Lung microvascular endothelial cell (primary cell): ENCODE measurements around the gene BBC3. TPM values are rescaled to one million over a fixed set of nuclear protein-coding genes. Genes with fewer than 3 reads are reported as not detected.

ENCODE experiments used
- DNase-seq, 2 donors: peaks; one replicate each; pipeline versions ENCODE4 v3.0.0 to v3.0.0-alpha.2; 2010; ENCODE audit warnings: low read depth in 2 of 2
- total RNA-seq: library from RNA; depleted of rRNA; stranded (reverse); fragments of >200 nt; gene quantifications from 2 replicates; pipeline ENCODE4 v1.2.1, GENCODE V29; 2014

The BBC3 gene
- total RNA-seq, 1 donor from 2014 or later = 16.5 TPM

GRCh38 chr19:47195434-47195833 is 35.6 kb downstream of the BBC3 start:
- DNase-seq = peak; percentile 25 to 29

- DNase-seq = peak; percentile 31 to 90
Measured at GRCh38 chr19:47190167-47190727, 40.8 kb downstream of the BBC3 start.

- DNase-seq = no peak
Measured at GRCh38 chr19:47188507-47189033, 42.4 kb downstream of the BBC3 start.

- DNase-seq = no peak
Measured at GRCh38 chr19:47187797-47188196, 43.2 kb downstream of the BBC3 start.

- no peak for DNase-seq
Measured at GRCh38 chr19:47187335-47187655, 43.7 kb downstream of the BBC3 start.

- DNase-seq = no peak
Measured at GRCh38 chr19:47186446-47187334, 44.3 kb downstream of the BBC3 start.

- DNase-seq = no peak
Measured at GRCh38 chr19:47183601-47184000, 47.4 kb downstream of the BBC3 start.

- DNase-seq = peak in 1 of 2 donors; percentile 40
Measured at GRCh38 chr19:47179653-47180310, 51.2 kb downstream of the BBC3 start.

- DNase-seq = peak; percentile 95 to 98
Measured at GRCh38 chr19:47176627-47177090, 54.3 kb downstream of the BBC3 start.

GRCh38 chr19:47176071-47176626 is 54.9 kb downstream of the BBC3 start:
- peak in 1 of 2 donors; percentile 85 for DNase-seq

GRCh38 chr19:47172666-47173455 is 58.1 kb downstream of the BBC3 start:
- no peak for DNase-seq

Other genes starting within 250 kb of the BBC3 start
- gene NPAS1, start 211.4 kb downstream of the BBC3 start, total RNA-seq = under 0.01 TPM in 1 of 2 replicates, not detected in the other
- gene TMEM160, start 182.6 kb downstream of the BBC3 start, total RNA-seq = 29.0 and 29.6 TPM in 2 replicates
- gene ZC3H4, start 117.4 kb downstream of the BBC3 start, total RNA-seq = 7.2 and 9.5 TPM in 2 replicates
- 96.8 and 131 TPM in 2 replicates for gene SAE1, start 100.4 kb downstream of the BBC3 start, total RNA-seq
- gene CCDC9, start 25.3 kb upstream of the BBC3 start, total RNA-seq = 3.3 and 4.6 TPM in 2 replicates
- gene INAFM1, start 43.7 kb upstream of the BBC3 start, total RNA-seq = 0.65 and 1.2 TPM in 2 replicates
- not detected in 2 replicates for gene C5AR1, start 78.7 kb upstream of the BBC3 start, total RNA-seq
- under 0.01 TPM in 2 replicates for gene C5AR2, start 101.0 kb upstream of the BBC3 start, total RNA-seq
- gene DHX34, start 118.1 kb upstream of the BBC3 start, total RNA-seq = 4.1 and 5.2 TPM in 2 replicates
- 0.20 and 0.22 TPM in 2 replicates for gene MEIS3, start 188.3 kb upstream of the BBC3 start, total RNA-seq
- 0.22 TPM in 1 of 2 replicates, not detected in the other for gene SLC8A2, start 240.7 kb upstream of the BBC3 start, total RNA-seq